ENCODE data around the gene USP3. TPM values are rescaled to one million over a fixed set of nuclear protein-coding genes. Genes with fewer than 3 reads are reported as not detected.

USP3 gene
- total and polyA plus RNA-seq, 9 of the 15 experiments (the other 6 are each of a cell fraction or from before 2014, with no cell fraction given): 17.3 to 54.3 (median 34.8) TPM

- TF ChIP-seq NFE2L1 (tag; IDR thresholded peaks at IDR 0.05; ENCODE audit: borderline replicate concordance, low read depth) (no peak), RAD21 (CRISPR knock-in tag; conservative IDR thresholded peaks at IDR 0.05 in 1 of 2, IDR thresholded peaks at IDR 0.05 in 1 of 2) (no peak), HDAC1 (IDR thresholded peaks at IDR 0.05) (no peak), ZKSCAN8 (CRISPR knock-in tag; IDR thresholded peaks at IDR 0.05) (no peak), TSC22D4 (tag; IDR thresholded peaks at IDR 0.05) (no peak), ZNF23 (CRISPR knock-in tag; IDR thresholded peaks at IDR 0.05) (no peak), GTF2F1 (IDR thresholded peaks at IDR 0.05; ENCODE audit: low read depth, low read length) (no peak)
Observed at GRCh38 chr15:63601704-63602185, 97.4 kb downstream of the USP3 start (continued).

GRCh38 chr15:63602595-63602994 lies 98.2 kb downstream of the USP3 start:
- no peak for ATAC-seq
- CTCF ChIA-PET (ENCODE audit: low intra/inter-chr PET ratio): no interaction called here
- H3K9me3 ChIP-seq (replicated peaks; ENCODE audit: control insufficient read depth, insufficient read depth, low read depth, low read length): no peaks in the 10 kb centered on the region
- POLR2A ChIA-PET: no interaction called here
- no TSS peak for BruUV-seq (replicated peaks)
- TF ChIP-seq DPF2 (IDR thresholded peaks at IDR 0.05) (no peak), HDAC2 (IDR thresholded peaks at IDR 0.05) (no peak), ZNF3 (CRISPR knock-in tag; IDR thresholded peaks at IDR 0.05) (no peak), ZNF699 (CRISPR knock-in tag; IDR thresholded peaks at IDR 0.05; ENCODE audit: insufficient replicate concordance) (no peak), TRIM28 (IDR thresholded peaks at IDR 0.05) (no peak), CHD4 (IDR thresholded peaks at IDR 0.05; ENCODE audit: insufficient read depth, insufficient replicate concordance, low read depth, low read length, poor library complexity, severe bottlenecking) (no peak), RBM34 (IDR thresholded peaks at IDR 0.05; ENCODE audit: borderline replicate concordance, insufficient read depth, low read length) (no peak), BRD4 (IDR thresholded peaks at IDR 0.05) (no peak), FUS (optimal IDR thresholded peaks at IDR 0.05; ENCODE audit: low read depth, low read length) (no peak), FOSL1 (tag; conservative IDR thresholded peaks at IDR 0.05) (no peak), ARHGAP35 (IDR thresholded peaks at IDR 0.05; ENCODE audit: partially characterized antibody) (no peak), NFXL1 (CRISPR knock-in tag; IDR thresholded peaks at IDR 0.05) (no peak)
- TF ChIP-seq, protein P1, sequence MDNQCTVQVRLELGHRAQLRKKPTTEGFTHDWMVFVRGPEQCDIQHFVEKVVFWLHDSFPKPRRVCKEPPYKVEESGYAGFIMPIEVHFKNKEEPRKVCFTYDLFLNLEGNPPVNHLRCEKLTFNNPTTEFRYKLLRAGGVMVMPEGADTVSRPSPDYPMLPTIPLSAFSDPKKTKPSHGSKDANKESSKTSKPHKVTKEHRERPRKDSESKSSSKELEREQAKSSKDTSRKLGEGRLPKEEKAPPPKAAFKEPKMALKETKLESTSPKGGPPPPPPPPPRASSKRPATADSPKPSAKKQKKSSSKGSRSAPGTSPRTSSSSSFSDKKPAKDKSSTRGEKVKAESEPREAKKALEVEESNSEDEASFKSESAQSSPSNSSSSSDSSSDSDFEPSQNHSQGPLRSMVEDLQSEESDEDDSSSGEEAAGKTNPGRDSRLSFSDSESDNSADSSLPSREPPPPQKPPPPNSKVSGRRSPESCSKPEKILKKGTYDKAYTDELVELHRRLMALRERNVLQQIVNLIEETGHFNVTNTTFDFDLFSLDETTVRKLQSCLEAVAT (IDR thresholded peaks at IDR 0.05): no peak
- H3K27ac ChIP-seq (ENCODE audit: extremely low read depth, low read depth, low read length): no peak overlapping the region
- no peak overlapping the region for H3K9ac ChIP-seq (ENCODE audit: insufficient read depth in 1 of 2, low read depth in 2 of 2, low read length in 2 of 2)
- H3K4me2 ChIP-seq (ENCODE audit: insufficient read depth, low read length): no peak overlapping the region
- no peak for FAIRE-seq
- intact Hi-C loops (cut with micrococcal nuclease) (no loop called here), in situ Hi-C loops (cut with MboI) (no loop called here)
- H4K20me1 ChIP-seq (replicated peaks; ENCODE audit: control insufficient read depth, insufficient read depth, low read length): no peaks in the 10 kb centered on the region
- DNase-seq (ENCODE audit: extremely low read depth in 1 of 4, low spot score in 3 of 4): no peak
- 100% methylated on average over 3 of the region's 3 CpGs for WGBS (ENCODE audit: insufficient coverage, low coverage, missing lambda C conversion rate)
- H3K36me3 ChIP-seq (ENCODE audit: control insufficient read depth, insufficient read depth, low read length): peaks cover 20% of the 10 kb centered on the region; the same call in 2 of the 3 replicates
- H3K9me1 ChIP-seq (ENCODE audit: control insufficient read depth, insufficient read depth, low read length): no peaks in the 10 kb centered on the region
- peaks cover 0 to 14% of the 10 kb centered on the region in 2 experiments; a peak in 2 of 5 replicates for H3K4me1 ChIP-seq (replicated peaks in 1 of 2; ENCODE audit: control insufficient read depth in 2 of 2, insufficient read depth in 2 of 2, low read length in 2 of 2)
- no peak overlapping the region for H3K4me3 ChIP-seq
- H3K27me3 ChIP-seq (ENCODE audit: control insufficient read depth in 2 of 2, insufficient read depth in 2 of 2, low read length in 2 of 2): no peaks in the 10 kb centered on the region
- no peak overlapping the region for H2AFZ ChIP-seq (ENCODE audit: low read depth, low read length)
- H3K79me2 ChIP-seq (ENCODE audit: control insufficient read depth, insufficient read depth, low read length): no peaks in the 10 kb centered on the region

All from K562 (cell line).